T-cell (primary cell): ENCODE data around the gene WWC2. TPM values are rescaled to one million over a fixed set of nuclear protein-coding genes. Genes with fewer than 3 reads are reported as not detected.

Source experiments
- ATAC-seq, 4 experiments: fragments of 200-7000 bp in 3 of 4; fragments of 150-1000 bp in 1 of 4; cut with Tn5 transposase; replicated peaks in 1 of 4; 1 replicate in 3 of 4; 2 replicates in 1 of 4; pipeline ENCODE4 v1.10.0; 2021; ENCODE audit warnings: moderate library complexity in 3 of 4, mild to moderate bottlenecking in 2 of 4, moderate number of reproducible peaks in 1 of 4
- CTCF ChIA-PET, 2 donors: fragments of 300-600 bp; sonication (Branson Sonifier 250); formaldehyde crosslinking; loops; one replicate each; lab custom pipeline; 2022; ENCODE audit warnings: antibody characterized with exemption in 2 of 2; lab: Charles Lee
- POLR2A ChIA-PET, 2 donors: fragments of 300-600 bp; sonication (Branson Sonifier 250); formaldehyde crosslinking; loops; one replicate each; lab custom pipeline; 2022; ENCODE audit warnings: antibody characterized with exemption in 2 of 2; lab: Charles Lee
- DNase-seq, 35 experiments: peaks; one replicate each; pipeline versions ENCODE4 v3.0.0 to v3.0.0-alpha.2; 2013 to 2023
- H3K27ac ChIP-seq: one replicate; pipeline ENCODE4 v1.5.1; 2013; ENCODE audit warnings: low read length
- H3K27me3 ChIP-seq, 2 experiments: replicated peaks in 1 of 2; 1 replicate in 1 of 2; 2 replicates in 1 of 2; pipeline versions ENCODE4 v1.6.1 to v1.7.0; 2013; ENCODE audit warnings: low read length in 1 of 2, mixed read lengths in 1 of 2; ENCODE audit not compliant: control insufficient read depth in 2 of 2, insufficient read depth in 2 of 2; ENCODE audit errors: extremely low read depth in 1 of 2
- H3K36me3 ChIP-seq, 2 donors: 1 replicate in 1 of 2; 2 replicates in 1 of 2; pipeline versions ENCODE4 v1.6.1 to v1.7.0; 2013; ENCODE audit warnings: low read length in 1 of 2; ENCODE audit not compliant: control insufficient read depth in 2 of 2, insufficient read depth in 1 of 2; ENCODE audit errors: extremely low read depth in 1 of 2
- H3K4me1 ChIP-seq, 2 experiments: 1 replicate in 1 of 2; 2 replicates in 1 of 2; pipeline versions ENCODE4 v1.6.1 to v1.7.0; 2013; ENCODE audit warnings: low read length in 2 of 2, mixed read lengths in 1 of 2; ENCODE audit not compliant: insufficient read depth in 2 of 2, control insufficient read depth in 1 of 2; ENCODE audit errors: extremely low read depth in 1 of 2
- H3K4me3 ChIP-seq, 2 donors: 1 replicate in 1 of 2; 2 replicates in 1 of 2; pipeline versions ENCODE4 v1.5.1 to v1.7.0; 2013; ENCODE audit warnings: mild to moderate bottlenecking in 2 of 2, low read length in 1 of 2, moderate library complexity in 1 of 2; ENCODE audit not compliant: control insufficient read depth in 1 of 2; ENCODE audit errors: extremely low read depth in 1 of 2
- H3K9me3 ChIP-seq: 2 replicates; pipeline ENCODE4 v1.7.0; 2013
- H3K27ac Mint-ChIP-seq, 2 donors: one replicate each; pipeline ENCODE4 v1.8.0; 2020 to 2021; ENCODE audit warnings: mild to moderate bottlenecking in 2 of 2, mixed read lengths in 2 of 2
- H3K27me3 Mint-ChIP-seq, 2 donors: one replicate each; pipeline ENCODE4 v1.8.0; 2021 to 2022; ENCODE audit warnings: mixed read lengths in 2 of 2
- H3K36me3 Mint-ChIP-seq: one replicate; pipeline ENCODE4 v1.8.0; 2021; ENCODE audit warnings: mixed read lengths
- H3K4me1 Mint-ChIP-seq, 3 donors: one replicate each; pipeline ENCODE4 v1.8.0; 2020 to 2022; ENCODE audit warnings: mixed read lengths in 3 of 3, mild to moderate bottlenecking in 1 of 3
- H3K4me3 Mint-ChIP-seq, 3 donors: one replicate each; pipeline ENCODE4 v1.8.0; 2020 to 2022; ENCODE audit warnings: mild to moderate bottlenecking in 3 of 3, mixed read lengths in 3 of 3, moderate library complexity in 3 of 3
- H3K9me3 Mint-ChIP-seq, 3 donors: one replicate each; pipeline ENCODE4 v1.8.0; 2020 to 2022; ENCODE audit warnings: mixed read lengths in 3 of 3
- WGBS: methylation state at CpG from one replicate; pipeline ENCODE4 v1.1.5; 2013; ENCODE audit warnings: missing lambda C conversion rate; ENCODE audit not compliant: insufficient coverage; 5-methylcytosine and 5-hydroxymethylcytosine counted together
- total RNA-seq, 35 experiments: library from RNA in 6 of 35; stranded (reverse) in 6 of 35; fragments of 120-200 nt in 1 of 35; gene quantifications; one replicate each; pipeline versions ENCODE4 v1.2.1 to v1.2.4 and lab custom pipeline; 2013 to 2026

WWC2 gene
- total RNA-seq, 5 donors from 2014 or later (not counting 1 experiment from before 2014, with no cell fraction given): 5.0 to 9.1 (median 7.3) TPM

- H3K9me3 ChIP-seq: no peaks in the 10 kb centered on the region
- Mint-ChIP-seq H3K27ac (no peak overlapping the region), H3K36me3 (no peaks in the 10 kb centered on the region), H3K9me3 (no peaks in the 10 kb centered on the region), H3K4me3 (no peak overlapping the region), H3K4me1 (peaks cover 0 to 13% (median 4%) of the 10 kb centered on the region in 3 donors), H3K27me3 (peaks cover 23 to 28% of the 10 kb centered on the region in 2 donors)
- ATAC-seq: no peak
- H3K27me3 ChIP-seq: peaks cover 0 to 41% of the 10 kb centered on the region in 2 experiments
- CTCF ChIA-PET: no interaction called here
- no peak for DNase-seq
- no peak overlapping the region for H3K4me3 ChIP-seq
- no peaks in the 10 kb centered on the region for H3K4me1 ChIP-seq
- H3K27ac ChIP-seq: no peak overlapping the region
- no peaks in the 10 kb centered on the region for H3K36me3 ChIP-seq
- POLR2A ChIA-PET: no interaction called here
- WGBS: 100% methylated on average over 4 of the region's 9 CpGs
These were observed 250.6 kb downstream of the WWC2 start for GRCh38 chr4:183349673-183350072.

GRCh38 chr4:183350317-183351071 lies 251.4 kb downstream of the WWC2 start:
- Mint-ChIP-seq H3K27me3 (peaks cover 22 to 26% of the 10 kb centered on the region in 2 donors), H3K9me3 (no peaks in the 10 kb centered on the region), H3K4me1 (peaks cover 0 to 13% (median 4%) of the 10 kb centered on the region in 3 donors), H3K4me3 (no peak overlapping the region), H3K27ac (no peak overlapping the region), H3K36me3 (no peaks in the 10 kb centered on the region)
- no peak for DNase-seq
- Histone ChIP-seq H3K4me1 (no peaks in the 10 kb centered on the region), H3K9me3 (no peaks in the 10 kb centered on the region), H3K27ac (no peak overlapping the region), H3K4me3 (no peak overlapping the region), H3K36me3 (no peaks in the 10 kb centered on the region), H3K27me3 (peaks cover 0 to 34% of the 10 kb centered on the region in 2 experiments)
- ChIA-PET POLR2A (no interaction called here), CTCF (no interaction called here)
- WGBS: 90% methylated on average over 13 of the region's 17 CpGs
- ATAC-seq: no peak

- H3K4me1 ChIP-seq: no peaks in the 10 kb centered on the region
- H3K9me3 ChIP-seq: no peaks in the 10 kb centered on the region
- Mint-ChIP-seq H3K4me3 (no peak overlapping the region), H3K27me3 (peaks cover 21 to 25% of the 10 kb centered on the region in 2 donors), H3K36me3 (no peaks in the 10 kb centered on the region), H3K27ac (no peak overlapping the region), H3K9me3 (no peaks in the 10 kb centered on the region), H3K4me1 (peaks cover 0 to 13% (median 4%) of the 10 kb centered on the region in 3 donors)
- no peaks in the 10 kb centered on the region for H3K36me3 ChIP-seq
- H3K27me3 ChIP-seq: peaks cover 0 to 31% of the 10 kb centered on the region in 2 experiments
- no peak overlapping the region for H3K4me3 ChIP-seq
- ChIA-PET CTCF (no interaction called here), POLR2A (no interaction called here)
- ATAC-seq (no peak), DNase-seq (no peak)
- no peak overlapping the region for H3K27ac ChIP-seq
- WGBS: 100% methylated on average over 1 of the region's 5 CpGs
These were observed 253.5 kb downstream of the WWC2 start for GRCh38 chr4:183352546-183352945.

GRCh38 chr4:183353557-183353956 lies 254.5 kb downstream of the WWC2 start:
- Histone ChIP-seq H3K4me1 (no peaks in the 10 kb centered on the region), H3K27ac (no peak overlapping the region), H3K27me3 (peaks cover 0 to 21% of the 10 kb centered on the region in 2 experiments), H3K9me3 (no peaks in the 10 kb centered on the region), H3K36me3 (no peaks in the 10 kb centered on the region), H3K4me3 (no peak overlapping the region)
- ChIA-PET CTCF (no interaction called here), POLR2A (no interaction called here)
- H3K4me3 Mint-ChIP-seq: no peak overlapping the region
- DNase-seq: no peak
- no peak overlapping the region for H3K27ac Mint-ChIP-seq
- 73% methylated on average over 6 of the region's 8 CpGs for WGBS
- no peaks in the 10 kb centered on the region for H3K9me3 Mint-ChIP-seq
- ATAC-seq: no peak
- peaks cover 0 to 13% (median 4%) of the 10 kb centered on the region in 3 donors for H3K4me1 Mint-ChIP-seq
- peaks cover 18 to 20% of the 10 kb centered on the region in 2 donors for H3K27me3 Mint-ChIP-seq
- no peaks in the 10 kb centered on the region for H3K36me3 Mint-ChIP-seq

GRCh38 chr4:183354219-183354618 lies 255.2 kb downstream of the WWC2 start:
- DNase-seq (no peak), ATAC-seq (no peak)

GRCh38 chr4:183355405-183355804 lies 256.3 kb downstream of the WWC2 start:
- DNase-seq (no peak), ATAC-seq (no peak)
- no peaks in the 10 kb centered on the region for H3K9me3 Mint-ChIP-seq
- peaks cover 13 to 15% of the 10 kb centered on the region in 2 donors for H3K27me3 Mint-ChIP-seq
- WGBS: 88% methylated on average over 2 of the region's 4 CpGs
- CTCF ChIA-PET: no interaction called here
- peaks cover 0 to 17% of the 10 kb centered on the region in 2 experiments for H3K27me3 ChIP-seq
- peaks cover 0 to 1% (median 0%) of the 10 kb centered on the region in 3 donors for H3K4me1 Mint-ChIP-seq
- H3K27ac ChIP-seq: no peak overlapping the region
- no peak overlapping the region for H3K4me3 ChIP-seq
- no peaks in the 10 kb centered on the region for H3K4me1 ChIP-seq
- H3K36me3 Mint-ChIP-seq: no peaks in the 10 kb centered on the region
- no peaks in the 10 kb centered on the region for H3K36me3 ChIP-seq
- no peaks in the 10 kb centered on the region for H3K9me3 ChIP-seq
- POLR2A ChIA-PET: no interaction called here
- no peak overlapping the region for H3K4me3 Mint-ChIP-seq
- H3K27ac Mint-ChIP-seq: no peak overlapping the region

More at GRCh38 chr4:183354219-183354618, 255.2 kb downstream of the WWC2 start:
- no peaks in the 10 kb centered on the region for H3K9me3 ChIP-seq
- peaks cover 16 to 18% of the 10 kb centered on the region in 2 donors for H3K27me3 Mint-ChIP-seq
- no peak overlapping the region for H3K27ac Mint-ChIP-seq
- ChIA-PET CTCF (no interaction called here), POLR2A (no interaction called here)
- no peak overlapping the region for H3K4me3 ChIP-seq
- H3K27me3 ChIP-seq: peaks cover 0 to 20% of the 10 kb centered on the region in 2 experiments
- no peak overlapping the region for H3K4me3 Mint-ChIP-seq
- no peaks in the 10 kb centered on the region for H3K9me3 Mint-ChIP-seq
- no peaks in the 10 kb centered on the region for H3K36me3 ChIP-seq
- WGBS: 82% methylated on average over 4 of the region's 9 CpGs
- no peaks in the 10 kb centered on the region for H3K4me1 ChIP-seq
- peaks cover 0 to 6% (median 1%) of the 10 kb centered on the region in 3 donors for H3K4me1 Mint-ChIP-seq
- H3K27ac ChIP-seq: no peak overlapping the region
- H3K36me3 Mint-ChIP-seq: no peaks in the 10 kb centered on the region
